GM18511 (cell line): ENCODE measurements around the gene RASSF10.

Experiments
- ATAC-seq: cut with Tn5 transposase; IDR thresholded peaks from one replicate; pipeline ENCODE4 v1.9.1; 2021; ENCODE audit warnings: mild to moderate bottlenecking, moderate library complexity; ENCODE audit not compliant: unreplicated experiment

Gene RASSF10

GRCh38 chr11:13008625-13009475, at the start of gene RASSF10:
Gene RASSF10 (plus strand): TSS chr11:13009316. CDS start chr11:13009577, 261 bp downstream.
- ATAC-seq: peak; percentile 62

GRCh38 chr11:12961615-12962014, 47.5 kb upstream of the RASSF10 start:
- ATAC-seq: no peak

- no peak for ATAC-seq
Observed at GRCh38 chr11:12962306-12962705, 46.8 kb upstream of the RASSF10 start.

- no peak for ATAC-seq
Observed at GRCh38 chr11:12963051-12963450, 46.1 kb upstream of the RASSF10 start.

- peak; percentile 88 for ATAC-seq
Observed at GRCh38 chr11:12963792-12964536, 45.2 kb upstream of the RASSF10 start.

- no peak for ATAC-seq
Observed at GRCh38 chr11:12964650-12965049, 44.5 kb upstream of the RASSF10 start.

GRCh38 chr11:12966002-12966401, 43.1 kb upstream of the RASSF10 start:
- no peak for ATAC-seq

GRCh38 chr11:12968101-12968500, 41.0 kb upstream of the RASSF10 start:
- ATAC-seq: no peak

- no peak for ATAC-seq
Observed at GRCh38 chr11:12968826-12969225, 40.3 kb upstream of the RASSF10 start.

GRCh38 chr11:12971955-12972354, 37.2 kb upstream of the RASSF10 start:
- no peak for ATAC-seq

- no peak for ATAC-seq
Observed at GRCh38 chr11:12973528-12974181, 35.5 kb upstream of the RASSF10 start.

GRCh38 chr11:12975195-12975594, 33.9 kb upstream of the RASSF10 start:
- ATAC-seq: no peak

GRCh38 chr11:12979928-12980689, 29.0 kb upstream of the RASSF10 start:
- ATAC-seq: no peak

GRCh38 chr11:12981676-12982522, 27.2 kb upstream of the RASSF10 start:
- ATAC-seq: no peak

- ATAC-seq: no peak
Observed at GRCh38 chr11:12983336-12983735, 25.8 kb upstream of the RASSF10 start.

GRCh38 chr11:12986194-12986898, 22.8 kb upstream of the RASSF10 start:
- ATAC-seq: no peak

GRCh38 chr11:12989428-12990161, 19.5 kb upstream of the RASSF10 start:
- ATAC-seq: no peak

- ATAC-seq: no peak
Observed at GRCh38 chr11:12990162-12990480, 19.0 kb upstream of the RASSF10 start.

- ATAC-seq: no peak
Observed at GRCh38 chr11:12991426-12991825, 17.7 kb upstream of the RASSF10 start.
